AG09319 (cell line): ENCODE measurements around the gene ACADS.

ENCODE experiments used
- DNase-seq: peaks from one replicate; pipeline ENCODE4 v3.0.0-alpha.2; 2010; ENCODE audit warnings: low read depth; ENCODE audit errors: extremely low read depth
- CTCF ChIP-seq: IDR thresholded peaks from 2 replicates; pipeline ENCODE4 v1.5.1; 2011; ENCODE audit warnings: low read depth, mild to moderate bottlenecking, inconsistent platforms, low read length, moderate library complexity

The ACADS gene

GRCh38 chr12:120725659-120726509 is at the start of gene ACADS:
ACADS (plus strand) TSS chr12:120725826; CDS start chr12:120725886, 60 bp downstream.
- no peak for TF ChIP-seq CTCF
- DNase-seq, result peak; percentile 43

GRCh38 chr12:120677765-120678473 is 47.7 kb upstream of the ACADS start:
- no peak for DNase-seq

GRCh38 chr12:120678572-120678971 is 47.1 kb upstream of the ACADS start:
- TF ChIP-seq CTCF, result no peak
- no peak for DNase-seq

More at GRCh38 chr12:120677765-120678473, 47.7 kb upstream of the ACADS start:
- no peak for TF ChIP-seq CTCF

GRCh38 chr12:120680165-120680738 is 45.4 kb upstream of the ACADS start:
- no peak for DNase-seq
- TF ChIP-seq CTCF, result no peak

GRCh38 chr12:120684523-120684932 is 41.1 kb upstream of the ACADS start:
- DNase-seq, result no peak
- TF ChIP-seq CTCF, result no peak

- no peak for TF ChIP-seq CTCF
- no peak for DNase-seq
These were observed 40.1 kb upstream of the ACADS start for GRCh38 chr12:120685522-120685921.

- DNase-seq, result peak; percentile 88
- TF ChIP-seq CTCF, result no peak
These were observed 39.4 kb upstream of the ACADS start for GRCh38 chr12:120686151-120686689.
